Activated T-helper 17 cell treated with anti-CD3 and anti-CD28 coated beads, Interleukin-2, amount 50 U/mL, for 72 hours (primary cell): ENCODE measurements around the gene CRHBP. TPM values are rescaled to one million over a fixed set of nuclear protein-coding genes. Genes with fewer than 3 reads are reported as not detected.
"Not testable (repeated sequence)": the region's sequence is repeated elsewhere in the genome, so short reads cannot be mapped to it uniquely, and the experiment has no call there.

Experiments used
- ATAC-seq: fragments of 150-1000 bp; cut with Tn5 transposase; replicated peaks from 2 replicates; pipeline ENCODE4 v1.10.0; 2021; ENCODE audit warnings: mild to moderate bottlenecking, moderate library complexity
- H3K27ac Mint-ChIP-seq: one replicate; pipeline ENCODE4 v1.8.0; 2022; ENCODE audit warnings: mixed read lengths
- H3K27me3 Mint-ChIP-seq: one replicate; pipeline ENCODE4 v1.8.0; 2022; ENCODE audit warnings: mixed read lengths
- H3K36me3 Mint-ChIP-seq: one replicate; pipeline ENCODE4 v1.8.0; 2022; ENCODE audit warnings: low read depth, mild to moderate bottlenecking, mixed read lengths
- H3K4me1 Mint-ChIP-seq: one replicate; pipeline ENCODE4 v1.8.0; 2022; ENCODE audit warnings: mixed read lengths
- H3K4me3 Mint-ChIP-seq: one replicate; pipeline ENCODE4 v1.8.0; 2022; ENCODE audit warnings: mild to moderate bottlenecking, mixed read lengths
- H3K9me3 Mint-ChIP-seq: one replicate; pipeline ENCODE4 v1.8.0; 2022; ENCODE audit warnings: mixed read lengths
- total RNA-seq, 2 donors: library from RNA; stranded (reverse); gene quantifications; one replicate each; pipeline ENCODE4 v1.2.3, GENCODE V29; 2022

Gene CRHBP
- total RNA-seq, 2 donors from 2014 or later = 0.19 to 0.66 TPM

DNA sequence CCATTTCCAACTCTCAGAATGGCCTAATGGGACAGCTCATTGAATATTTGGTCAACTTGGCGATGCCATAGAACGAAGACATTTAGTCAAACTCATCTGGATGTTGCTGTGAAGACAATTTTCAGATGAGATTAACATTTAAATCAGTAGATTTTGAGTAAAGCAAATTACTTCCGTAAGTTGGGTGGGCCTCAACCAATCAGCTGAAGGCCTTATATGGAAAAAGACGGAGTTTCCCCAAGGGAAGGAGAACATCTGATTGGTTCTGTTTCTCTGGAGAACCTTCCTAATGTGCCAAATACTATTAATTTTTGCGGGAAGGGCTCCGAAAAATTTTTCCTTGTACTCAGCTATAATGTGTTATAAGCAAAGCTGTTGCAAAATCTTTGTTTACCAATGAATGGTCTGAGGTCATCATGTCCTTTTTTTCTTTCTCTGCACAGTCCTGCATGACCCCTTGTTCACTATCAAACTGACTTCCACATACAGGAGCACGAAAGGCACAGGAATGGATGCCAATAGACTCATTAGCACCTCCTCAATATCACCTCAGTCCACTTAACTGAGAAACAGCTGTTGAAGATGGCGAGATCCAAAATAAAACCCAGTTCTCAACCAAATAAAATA lies 27.8 kb downstream of the CRHBP start:
- ATAC-seq = no peak
- H3K9me3 Mint-ChIP-seq = no peaks in the 10 kb centered on the region
- no peak overlapping the region for H3K4me3 Mint-ChIP-seq
- no peak overlapping the region for H3K27ac Mint-ChIP-seq
- no peaks in the 10 kb centered on the region for H3K27me3 Mint-ChIP-seq
- no peaks in the 10 kb centered on the region for H3K4me1 Mint-ChIP-seq
- no peaks in the 10 kb centered on the region for H3K36me3 Mint-ChIP-seq

DNA sequence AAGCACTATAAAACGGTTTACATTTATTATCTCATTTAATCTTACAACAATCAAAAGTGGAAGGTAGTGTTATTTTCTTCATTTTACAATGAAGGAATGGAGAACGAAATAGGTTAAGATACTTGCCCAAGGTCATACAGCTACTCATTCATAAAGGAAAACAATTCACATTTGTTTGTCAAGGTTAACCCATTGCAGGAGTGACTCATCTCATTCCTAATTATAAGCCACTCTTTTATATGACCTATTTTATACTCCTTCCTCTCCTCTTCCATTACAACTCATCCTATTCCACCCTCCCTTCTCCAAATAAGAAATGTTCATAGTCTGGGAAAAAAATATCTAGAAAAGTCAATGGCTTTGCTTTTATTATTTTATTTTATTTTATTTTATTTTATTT lies 29.6 kb downstream of the CRHBP start:
- Mint-ChIP-seq H3K4me1 (no peaks in the 10 kb centered on the region), H3K36me3 (no peaks in the 10 kb centered on the region), H3K27me3 (no peaks in the 10 kb centered on the region), H3K27ac (no peak overlapping the region), H3K9me3 (no peaks in the 10 kb centered on the region), H3K4me3 (no peak overlapping the region)
- ATAC-seq = no peak

DNA sequence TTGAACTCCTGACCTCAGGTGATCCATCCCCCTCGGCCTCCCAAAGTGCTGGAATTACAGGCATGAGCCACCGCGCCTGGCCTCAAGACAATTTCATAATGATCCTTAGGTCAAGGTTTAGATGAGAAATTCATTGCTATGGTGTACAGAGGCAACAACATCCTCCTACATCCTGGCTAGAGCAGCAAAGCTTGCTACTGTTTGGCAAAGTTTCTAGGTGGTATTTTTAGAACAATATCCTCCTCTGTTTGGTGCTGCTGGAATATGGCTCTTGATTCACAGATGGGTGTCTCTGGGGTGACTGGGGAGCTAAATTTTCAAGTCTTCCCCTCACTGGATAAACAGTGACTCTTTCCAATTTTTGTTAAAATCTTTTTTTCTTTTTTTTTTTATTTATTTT lies 30.6 kb downstream of the CRHBP start:
- Mint-ChIP-seq H3K27ac (no peak overlapping the region), H3K9me3 (no peaks in the 10 kb centered on the region), H3K4me1 (no peaks in the 10 kb centered on the region), H3K4me3 (no peak overlapping the region), H3K27me3 (no peaks in the 10 kb centered on the region), H3K36me3 (no peaks in the 10 kb centered on the region)
- no peak for ATAC-seq

DNA sequence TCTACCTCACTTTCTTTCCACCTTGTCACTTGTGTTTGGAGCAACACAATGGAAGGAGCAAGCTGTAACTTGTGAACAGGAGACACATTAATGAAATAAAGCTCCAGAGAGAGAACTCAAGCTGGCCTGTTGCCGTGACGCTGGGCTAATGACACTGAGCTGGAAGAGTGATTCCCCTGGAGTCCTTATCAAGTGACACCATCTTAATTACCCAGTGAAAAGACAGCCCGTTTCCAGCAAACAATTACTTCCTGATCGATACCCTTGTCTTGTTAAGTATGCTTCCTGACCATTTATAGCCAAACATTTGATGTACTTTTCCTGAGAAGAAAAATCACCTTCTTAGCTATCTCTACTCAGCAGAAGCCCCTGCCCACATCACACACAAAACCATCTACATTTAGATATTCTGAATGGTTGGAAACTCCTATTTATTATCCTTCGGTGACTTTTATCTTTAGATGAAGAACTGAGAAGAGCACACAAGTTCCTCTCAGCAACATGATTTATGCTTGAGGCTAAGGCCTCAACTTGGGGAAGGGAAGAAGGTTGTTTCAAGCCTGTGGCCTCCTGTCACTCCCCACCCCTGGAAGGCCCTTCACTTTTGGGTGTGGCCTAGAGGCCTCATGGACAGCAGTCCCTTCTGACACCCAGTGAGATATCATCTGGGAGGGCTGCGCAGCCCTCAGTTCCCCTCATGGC lies 34.1 kb downstream of the CRHBP start:
- Mint-ChIP-seq H3K27me3 (no peaks in the 10 kb centered on the region), H3K4me3 (no peak overlapping the region), H3K27ac (no peak overlapping the region), H3K4me1 (no peaks in the 10 kb centered on the region), H3K9me3 (no peaks in the 10 kb centered on the region), H3K36me3 (no peaks in the 10 kb centered on the region)
- no peak for ATAC-seq

DNA sequence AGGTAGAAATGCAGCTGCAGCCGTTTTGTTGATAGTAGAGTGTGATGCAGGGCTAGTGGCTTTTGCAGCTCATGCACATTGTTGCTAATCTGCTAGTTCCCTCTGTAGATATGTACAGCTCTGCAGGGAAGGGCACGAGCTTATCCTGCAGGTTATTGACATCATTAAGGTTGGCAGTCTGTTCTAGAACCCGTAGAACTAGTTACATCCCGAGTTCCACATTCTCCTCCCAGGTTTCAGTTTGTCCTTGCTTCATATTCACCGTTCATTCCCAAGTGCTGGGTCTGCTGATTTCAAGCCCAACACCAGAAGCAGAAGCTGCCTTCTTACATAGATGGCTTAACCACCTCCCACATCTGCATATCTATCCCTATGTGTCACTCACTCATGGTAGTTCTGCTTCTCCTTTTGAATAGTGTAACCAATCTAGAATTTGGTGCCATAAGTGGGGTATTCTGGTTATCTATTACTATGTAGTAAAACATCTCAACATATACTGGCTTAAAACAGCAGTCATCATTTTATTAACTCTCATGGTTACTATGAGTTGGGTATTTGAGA lies 38.1 kb downstream of the CRHBP start:
- H3K9me3 Mint-ChIP-seq = no peaks in the 10 kb centered on the region
- no peak overlapping the region for H3K27ac Mint-ChIP-seq
- no peak for ATAC-seq
- H3K27me3 Mint-ChIP-seq = peaks cover 4% of the 10 kb centered on the region
- no peak overlapping the region for H3K4me3 Mint-ChIP-seq
- H3K36me3 Mint-ChIP-seq = no peaks in the 10 kb centered on the region
- no peaks in the 10 kb centered on the region for H3K4me1 Mint-ChIP-seq

DNA sequence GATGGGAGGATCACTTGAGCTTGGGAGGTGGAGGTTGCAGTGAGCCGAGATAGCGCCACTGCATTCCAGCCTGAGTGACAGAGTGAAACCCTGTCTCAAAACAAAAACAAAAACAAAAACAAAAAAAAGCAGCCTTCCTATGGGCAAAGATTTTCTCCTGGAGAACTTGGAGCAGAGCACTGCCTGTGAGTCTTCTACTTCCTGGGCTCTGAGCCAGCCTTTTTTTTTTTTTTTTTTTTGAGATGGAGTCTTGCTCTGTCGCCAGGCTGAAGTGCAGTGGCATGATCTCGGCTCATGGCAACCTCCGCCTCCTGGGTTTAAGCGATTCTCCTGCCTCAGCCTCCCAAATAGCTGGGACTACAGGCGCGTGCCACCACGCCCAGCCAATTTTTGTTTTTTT lies 40.6 kb downstream of the CRHBP start:
- H3K4me1 Mint-ChIP-seq, H3K27ac Mint-ChIP-seq, ATAC-seq, H3K4me3 Mint-ChIP-seq, H3K36me3 Mint-ChIP-seq, H3K9me3 Mint-ChIP-seq: not testable (repeated sequence)
- H3K27me3 Mint-ChIP-seq = peaks cover 12% of the 10 kb centered on the region

DNA sequence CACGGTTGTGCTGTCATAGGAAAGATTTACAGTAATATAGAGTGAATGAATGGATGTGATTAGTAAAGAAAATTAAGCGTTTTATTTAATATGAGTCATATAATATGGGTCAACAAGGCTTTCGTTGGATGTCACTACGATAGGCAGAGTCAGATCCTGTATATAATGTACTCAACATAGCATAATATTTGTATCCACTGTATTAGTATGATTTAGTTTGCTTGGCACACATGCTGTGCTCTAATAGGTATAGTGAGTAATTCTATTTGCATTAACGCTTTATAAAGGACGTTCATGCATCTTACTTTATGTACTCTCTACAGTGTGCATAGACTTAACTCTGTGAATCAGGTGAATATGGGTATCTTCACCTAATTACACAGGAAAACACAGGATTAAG lies 41.5 kb downstream of the CRHBP start:
- Mint-ChIP-seq H3K4me1 (no peaks in the 10 kb centered on the region), H3K27ac (no peak overlapping the region), H3K9me3 (no peaks in the 10 kb centered on the region), H3K27me3 (peaks cover 16% of the 10 kb centered on the region), H3K36me3 (no peaks in the 10 kb centered on the region), H3K4me3 (no peak overlapping the region)
- ATAC-seq = no peak

DNA sequence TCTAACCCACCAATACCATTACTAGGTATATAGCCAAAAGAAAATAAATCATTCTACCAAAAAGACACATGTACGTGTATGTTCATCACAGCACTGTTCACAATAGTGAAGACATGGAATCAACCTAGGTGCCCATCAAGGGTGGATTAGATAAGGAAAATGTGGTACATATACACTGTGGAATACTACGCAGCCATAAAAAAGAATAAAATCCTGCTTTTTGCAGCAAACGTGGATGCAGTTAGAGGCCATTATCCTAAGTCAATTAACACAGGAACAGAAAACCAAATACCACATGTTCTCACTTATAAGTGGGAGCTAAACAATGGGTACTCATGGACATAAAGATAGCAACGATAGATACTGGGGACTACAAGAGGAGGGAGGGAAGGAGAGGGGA lies 45.4 kb downstream of the CRHBP start:
- not testable (repeated sequence) for ATAC-seq, H3K9me3 Mint-ChIP-seq, H3K27ac Mint-ChIP-seq, H3K4me3 Mint-ChIP-seq, H3K4me1 Mint-ChIP-seq, H3K36me3 Mint-ChIP-seq
- H3K27me3 Mint-ChIP-seq = peaks cover 26% of the 10 kb centered on the region

DNA sequence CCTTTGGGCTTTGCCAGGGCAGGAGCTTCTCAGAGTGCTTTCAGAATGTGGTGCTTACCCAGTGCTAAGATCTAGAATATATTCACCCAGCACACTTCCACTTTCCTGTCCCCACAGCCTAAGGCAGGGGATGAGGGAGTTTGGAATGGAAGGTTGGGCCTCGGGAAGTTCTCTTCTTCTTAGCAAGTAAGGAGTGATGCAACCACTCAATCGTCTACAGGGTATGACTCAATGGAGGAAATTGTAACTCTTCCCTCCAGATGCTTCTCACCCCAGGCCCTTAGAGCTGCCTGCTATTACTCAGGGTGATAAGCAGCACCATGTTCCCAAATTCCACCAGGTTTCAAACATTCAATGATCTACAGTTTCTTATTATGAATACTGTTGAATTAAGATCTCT lies 46.6 kb downstream of the CRHBP start:
- no peak for ATAC-seq
- Mint-ChIP-seq H3K27ac (no peak overlapping the region), H3K36me3 (no peaks in the 10 kb centered on the region), H3K4me1 (no peaks in the 10 kb centered on the region), H3K9me3 (no peaks in the 10 kb centered on the region), H3K27me3 (peaks cover 26% of the 10 kb centered on the region), H3K4me3 (no peak overlapping the region)

DNA sequence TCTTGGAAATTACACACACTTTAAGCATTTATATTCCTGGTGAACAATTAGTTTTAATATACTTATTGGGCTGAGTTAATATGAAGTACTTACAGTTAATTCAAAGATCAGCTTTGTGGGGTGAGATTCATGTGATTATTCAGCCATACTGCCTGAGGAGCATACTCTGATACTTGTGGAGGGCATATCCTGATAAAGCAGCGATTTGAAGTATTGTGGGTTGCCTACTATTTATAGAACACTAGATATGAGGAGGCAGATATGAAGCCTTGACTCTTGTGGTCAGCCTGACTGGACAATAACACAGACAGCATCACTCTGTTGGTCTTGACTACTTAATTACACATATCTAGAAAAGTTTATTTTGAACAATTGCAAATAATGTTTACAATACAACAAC lies 50.4 kb downstream of the CRHBP start:
- Mint-ChIP-seq H3K27me3 (peaks cover 25% of the 10 kb centered on the region), H3K36me3 (no peaks in the 10 kb centered on the region), H3K9me3 (no peaks in the 10 kb centered on the region), H3K27ac (no peak overlapping the region), H3K4me3 (no peak overlapping the region), H3K4me1 (no peaks in the 10 kb centered on the region)
- ATAC-seq = no peak

DNA sequence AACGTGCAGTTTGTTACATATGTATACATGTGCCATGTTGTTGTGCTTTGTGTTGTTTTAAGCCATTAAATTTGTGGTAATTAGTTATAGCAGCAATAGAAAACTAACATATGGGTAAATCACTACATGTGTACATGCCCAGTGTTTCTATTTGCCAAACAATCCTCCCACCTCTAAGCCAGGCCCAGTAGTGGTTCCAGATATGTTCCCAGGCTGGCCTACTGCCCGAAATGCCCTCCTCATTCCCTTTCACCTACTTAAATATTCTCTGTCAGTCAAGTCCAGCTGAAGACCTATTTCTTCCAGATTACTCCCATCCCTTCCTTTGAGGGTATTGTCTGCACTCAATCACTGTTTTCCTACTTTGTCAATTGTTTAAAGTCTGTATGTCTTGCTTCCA lies 53.3 kb downstream of the CRHBP start:
- H3K27me3 Mint-ChIP-seq = peaks cover 24% of the 10 kb centered on the region
- no peak for ATAC-seq
- no peak overlapping the region for H3K4me3 Mint-ChIP-seq
- H3K9me3 Mint-ChIP-seq = no peaks in the 10 kb centered on the region
- H3K27ac Mint-ChIP-seq = no peak overlapping the region
- no peaks in the 10 kb centered on the region for H3K4me1 Mint-ChIP-seq
- H3K36me3 Mint-ChIP-seq = no peaks in the 10 kb centered on the region

DNA sequence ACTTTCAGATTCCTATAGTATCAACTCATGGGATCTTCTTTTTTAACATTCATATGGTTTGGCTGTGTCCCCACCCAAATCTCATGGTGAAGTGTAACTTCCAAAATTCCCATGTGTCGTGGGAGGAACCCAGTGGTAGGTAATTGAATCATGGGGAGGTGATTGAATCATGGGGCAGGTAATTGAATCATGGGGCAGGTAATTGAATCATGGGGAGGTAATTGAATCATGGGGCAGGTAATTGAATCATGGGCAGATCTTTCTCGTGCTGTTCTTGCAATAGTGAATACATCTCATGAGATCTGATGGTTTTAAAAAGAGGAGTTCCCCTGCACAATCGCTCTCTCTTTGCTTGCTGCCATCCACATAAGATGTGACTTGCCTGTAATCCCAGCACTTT lies 55.6 kb downstream of the CRHBP start:
- H3K4me1 Mint-ChIP-seq = no peaks in the 10 kb centered on the region
- peaks cover 17% of the 10 kb centered on the region for H3K27me3 Mint-ChIP-seq
- ATAC-seq = no peak
- no peak overlapping the region for H3K4me3 Mint-ChIP-seq
- H3K36me3 Mint-ChIP-seq = no peaks in the 10 kb centered on the region
- no peak overlapping the region for H3K27ac Mint-ChIP-seq
- no peaks in the 10 kb centered on the region for H3K9me3 Mint-ChIP-seq

DNA sequence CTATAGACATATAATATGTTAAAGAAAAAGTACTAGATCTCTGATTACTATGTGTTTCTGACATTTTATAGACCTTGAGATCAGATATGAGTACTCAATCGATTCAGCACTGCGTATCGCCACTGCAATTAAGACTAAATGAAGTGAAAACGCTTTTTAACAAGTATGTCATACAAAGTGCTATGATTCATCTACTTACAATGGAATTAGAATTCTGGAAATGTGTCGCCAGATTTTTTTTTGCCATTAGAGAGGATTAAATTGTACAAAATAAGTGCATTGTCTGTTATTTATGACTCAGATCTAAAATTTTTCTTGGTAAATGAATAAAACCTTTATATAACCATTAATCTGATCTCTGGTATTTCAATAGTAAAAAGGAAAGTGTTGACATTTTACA lies 57.4 kb downstream of the CRHBP start:
- Mint-ChIP-seq H3K27ac (no peak overlapping the region), H3K36me3 (no peaks in the 10 kb centered on the region), H3K9me3 (no peaks in the 10 kb centered on the region), H3K4me1 (no peaks in the 10 kb centered on the region), H3K4me3 (no peak overlapping the region), H3K27me3 (peaks cover 17% of the 10 kb centered on the region)
- ATAC-seq = no peak

DNA sequence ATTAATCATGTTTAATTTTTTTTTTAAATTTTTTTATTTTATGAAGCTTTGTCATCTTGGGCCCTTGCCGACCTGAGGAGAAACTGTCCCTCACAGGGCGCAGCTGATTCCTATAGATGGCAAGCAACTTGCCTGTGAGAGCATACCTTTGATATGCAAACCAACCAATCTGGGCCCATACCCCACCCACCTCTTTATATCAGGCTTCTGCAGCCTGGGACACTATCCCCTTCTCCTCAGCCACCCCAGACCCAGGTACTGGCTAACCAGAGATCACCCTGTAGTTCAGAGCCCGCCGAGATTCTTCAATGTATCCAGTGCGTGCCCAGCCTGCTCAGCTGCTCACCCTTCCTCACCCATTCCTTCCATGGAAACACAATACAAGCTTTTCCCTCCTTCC lies 58.7 kb downstream of the CRHBP start:
- H3K4me1 Mint-ChIP-seq = no peaks in the 10 kb centered on the region
- H3K36me3 Mint-ChIP-seq = no peaks in the 10 kb centered on the region
- H3K4me3 Mint-ChIP-seq = no peak overlapping the region
- no peaks in the 10 kb centered on the region for H3K9me3 Mint-ChIP-seq
- no peak overlapping the region for H3K27ac Mint-ChIP-seq
- ATAC-seq = no peak
- H3K27me3 Mint-ChIP-seq = peaks cover 16% of the 10 kb centered on the region

DNA sequence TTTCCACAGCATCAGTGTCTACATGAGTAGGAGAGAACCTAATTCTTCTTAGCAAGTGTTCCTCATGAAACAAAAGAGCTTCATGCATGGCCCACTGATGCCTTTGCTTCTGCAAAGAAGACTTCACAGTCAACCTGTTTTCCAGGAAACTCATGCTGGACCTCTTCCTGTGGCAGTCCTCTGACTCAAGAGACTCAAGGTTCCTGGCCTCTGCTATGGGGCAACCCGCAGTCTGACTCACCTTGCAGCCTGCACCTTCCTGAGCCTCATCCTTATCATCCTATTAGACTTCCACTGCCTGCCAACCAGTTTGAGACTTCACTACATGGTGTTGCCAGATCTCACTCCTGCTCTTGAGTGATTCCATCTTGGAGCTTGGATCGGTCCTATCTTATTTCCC lies 59.8 kb downstream of the CRHBP start:
- Mint-ChIP-seq H3K4me1 (no peaks in the 10 kb centered on the region), H3K27me3 (peaks cover 16% of the 10 kb centered on the region), H3K4me3 (no peak overlapping the region), H3K36me3 (no peaks in the 10 kb centered on the region), H3K27ac (no peak overlapping the region), H3K9me3 (no peaks in the 10 kb centered on the region)
- ATAC-seq = peak; percentile 68
